Endothelial cell (in vitro differentiated cells): ENCODE results near the gene TNNI3K. TPM values are rescaled to one million over a fixed set of nuclear protein-coding genes. Genes with fewer than 3 reads are reported as not detected.

Source experiments
- DNase-seq: peaks from one replicate; pipeline ENCODE4 v3.0.0; 2021; ENCODE audit warnings: low spot score
- H3K27ac Mint-ChIP-seq: one replicate; pipeline ENCODE4 v1.8.0; 2021; ENCODE audit warnings: mixed read lengths, inconsistent platforms; ENCODE audit not compliant: unreplicated experiment
- H3K27me3 Mint-ChIP-seq: one replicate; pipeline ENCODE4 v1.8.0; 2021; ENCODE audit warnings: mild to moderate bottlenecking, moderate library complexity, mixed read lengths, inconsistent platforms; ENCODE audit not compliant: unreplicated experiment
- H3K36me3 Mint-ChIP-seq: one replicate; pipeline ENCODE4 v1.8.0; 2021; ENCODE audit warnings: mild to moderate bottlenecking, low read depth, mixed read lengths, inconsistent platforms; ENCODE audit not compliant: unreplicated experiment
- H3K4me1 Mint-ChIP-seq: one replicate; pipeline ENCODE4 v1.8.0; 2021; ENCODE audit warnings: mild to moderate bottlenecking, mixed read lengths, inconsistent platforms; ENCODE audit not compliant: unreplicated experiment
- H3K4me3 Mint-ChIP-seq: one replicate; pipeline ENCODE4 v1.8.0; 2021; ENCODE audit warnings: mild to moderate bottlenecking, mixed read lengths, inconsistent platforms; ENCODE audit not compliant: unreplicated experiment
- H3K9me3 Mint-ChIP-seq: one replicate; pipeline ENCODE4 v1.8.0; 2021; ENCODE audit warnings: mixed read lengths, inconsistent platforms; ENCODE audit not compliant: unreplicated experiment
- total RNA-seq: library from RNA; stranded (reverse); fragmentation: NEBNext Ultra II Directional; extraction: Animal tissue kit (Norgen Biotek cat#: 25700); gene quantifications from one replicate; pipeline ENCODE4 v1.2.1, GENCODE V29; 2021; ENCODE audit not compliant: unreplicated experiment
- TF ChIP-seq, protein P1 (sequence below): fragments of 200-600 bp; sonication (generic); IDR thresholded peaks from one replicate; pipeline ENCODE4 v1.5.0; 2021; ENCODE audit warnings: antibody characterized with exemption; ENCODE audit not compliant: unreplicated experiment

The TNNI3K gene
- total RNA-seq, 1 donor from 2014 or later = not detected

DNA sequence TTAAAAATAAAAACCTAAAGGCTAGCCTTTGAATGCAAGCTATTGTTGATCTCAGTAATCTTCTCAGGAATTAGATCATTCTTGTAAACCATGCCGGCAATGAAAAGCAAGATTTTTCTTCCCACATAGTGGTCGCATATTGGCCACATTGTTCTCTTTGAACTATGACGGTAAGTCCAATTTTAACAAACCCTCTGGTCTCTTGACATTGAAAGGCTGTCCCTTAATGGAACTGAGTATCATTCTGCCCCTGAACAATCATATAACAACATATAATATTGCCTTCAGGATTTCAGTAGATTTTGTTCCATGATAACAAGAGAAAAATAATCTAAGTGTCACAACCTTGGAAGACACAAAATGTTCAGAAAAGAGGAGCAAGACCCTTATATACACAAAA lies 1.3 kb downstream of the TNNI3K start:
- TF ChIP-seq, protein P1, sequence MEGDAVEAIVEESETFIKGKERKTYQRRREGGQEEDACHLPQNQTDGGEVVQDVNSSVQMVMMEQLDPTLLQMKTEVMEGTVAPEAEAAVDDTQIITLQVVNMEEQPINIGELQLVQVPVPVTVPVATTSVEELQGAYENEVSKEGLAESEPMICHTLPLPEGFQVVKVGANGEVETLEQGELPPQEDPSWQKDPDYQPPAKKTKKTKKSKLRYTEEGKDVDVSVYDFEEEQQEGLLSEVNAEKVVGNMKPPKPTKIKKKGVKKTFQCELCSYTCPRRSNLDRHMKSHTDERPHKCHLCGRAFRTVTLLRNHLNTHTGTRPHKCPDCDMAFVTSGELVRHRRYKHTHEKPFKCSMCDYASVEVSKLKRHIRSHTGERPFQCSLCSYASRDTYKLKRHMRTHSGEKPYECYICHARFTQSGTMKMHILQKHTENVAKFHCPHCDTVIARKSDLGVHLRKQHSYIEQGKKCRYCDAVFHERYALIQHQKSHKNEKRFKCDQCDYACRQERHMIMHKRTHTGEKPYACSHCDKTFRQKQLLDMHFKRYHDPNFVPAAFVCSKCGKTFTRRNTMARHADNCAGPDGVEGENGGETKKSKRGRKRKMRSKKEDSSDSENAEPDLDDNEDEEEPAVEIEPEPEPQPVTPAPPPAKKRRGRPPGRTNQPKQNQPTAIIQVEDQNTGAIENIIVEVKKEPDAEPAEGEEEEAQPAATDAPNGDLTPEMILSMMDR = no peak
- Mint-ChIP-seq H3K9me3 (no peaks in the 10 kb centered on the region), H3K4me3 (no peak overlapping the region), H3K27me3 (no peaks in the 10 kb centered on the region), H3K27ac (no peak overlapping the region), H3K36me3 (no peaks in the 10 kb centered on the region), H3K4me1 (no peaks in the 10 kb centered on the region)
- no peak for DNase-seq

DNA sequence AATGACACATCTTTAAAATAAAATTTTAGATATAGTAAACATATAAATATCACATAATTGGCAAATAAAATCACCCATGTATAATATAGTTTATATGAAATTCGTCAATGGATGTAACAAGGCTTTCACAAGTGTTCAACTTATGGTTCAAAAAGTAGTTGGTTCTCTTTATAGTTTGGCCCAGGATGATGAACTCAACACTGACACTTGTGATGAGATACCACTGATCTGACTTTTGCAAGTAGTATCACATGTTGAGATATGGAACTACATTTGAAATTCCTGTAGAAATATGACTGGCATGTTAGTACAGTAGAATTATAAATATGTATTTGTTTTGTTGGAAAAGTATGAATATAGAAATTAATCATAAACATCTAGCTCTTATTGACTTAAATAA lies 1.8 kb downstream of the TNNI3K start:
- TF ChIP-seq, protein P1 = no peak
- no peaks in the 10 kb centered on the region for H3K36me3 Mint-ChIP-seq
- no peaks in the 10 kb centered on the region for H3K4me1 Mint-ChIP-seq
- no peak overlapping the region for H3K27ac Mint-ChIP-seq
- no peaks in the 10 kb centered on the region for H3K27me3 Mint-ChIP-seq
- H3K9me3 Mint-ChIP-seq = no peaks in the 10 kb centered on the region
- no peak overlapping the region for H3K4me3 Mint-ChIP-seq
- DNase-seq = no peak

GRCh38 chr1:74237787-74238186 lies 2.6 kb downstream of the TNNI3K start:
- no peak for DNase-seq
- TF ChIP-seq, protein P1 = no peak
- no peaks in the 10 kb centered on the region for H3K36me3 Mint-ChIP-seq
- no peak overlapping the region for H3K4me3 Mint-ChIP-seq
- H3K9me3 Mint-ChIP-seq = no peaks in the 10 kb centered on the region
- no peaks in the 10 kb centered on the region for H3K4me1 Mint-ChIP-seq
- no peak overlapping the region for H3K27ac Mint-ChIP-seq
- H3K27me3 Mint-ChIP-seq = no peaks in the 10 kb centered on the region

DNA sequence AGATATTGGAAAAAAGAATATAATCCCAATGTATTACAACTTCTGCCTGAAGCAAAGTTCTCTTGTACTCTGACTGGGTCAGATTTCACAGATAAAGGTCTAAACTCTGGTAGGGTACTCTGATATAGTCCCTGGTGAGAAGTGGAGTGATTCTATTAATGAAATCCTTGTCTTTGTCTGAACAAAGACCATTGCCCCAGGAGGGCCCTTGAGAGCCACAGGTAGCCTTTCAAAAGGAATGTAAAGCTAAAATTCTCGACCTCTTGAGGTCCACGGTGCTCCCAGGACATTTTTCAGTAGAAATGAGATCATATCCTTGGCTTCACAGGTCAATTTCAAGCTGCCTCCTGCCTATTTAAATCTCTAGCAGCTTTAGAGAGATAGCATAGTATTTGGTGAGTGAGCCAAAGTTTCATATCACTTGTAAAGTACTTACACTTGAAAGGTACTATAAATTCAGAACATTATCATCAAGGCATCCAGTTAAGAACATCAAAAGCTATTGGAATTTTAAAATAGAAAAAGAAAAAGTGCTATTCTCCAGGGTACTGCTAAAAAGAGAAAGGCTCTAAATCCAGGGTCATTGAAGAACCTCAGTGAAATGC lies 10.1 kb downstream of the TNNI3K start:
- TF ChIP-seq, protein P1 = no peak
- no peak overlapping the region for H3K4me3 Mint-ChIP-seq
- no peaks in the 10 kb centered on the region for H3K9me3 Mint-ChIP-seq
- no peaks in the 10 kb centered on the region for H3K4me1 Mint-ChIP-seq
- DNase-seq = no peak
- peaks cover 4% of the 10 kb centered on the region for H3K36me3 Mint-ChIP-seq
- no peak overlapping the region for H3K27ac Mint-ChIP-seq
- H3K27me3 Mint-ChIP-seq = no peaks in the 10 kb centered on the region

DNA sequence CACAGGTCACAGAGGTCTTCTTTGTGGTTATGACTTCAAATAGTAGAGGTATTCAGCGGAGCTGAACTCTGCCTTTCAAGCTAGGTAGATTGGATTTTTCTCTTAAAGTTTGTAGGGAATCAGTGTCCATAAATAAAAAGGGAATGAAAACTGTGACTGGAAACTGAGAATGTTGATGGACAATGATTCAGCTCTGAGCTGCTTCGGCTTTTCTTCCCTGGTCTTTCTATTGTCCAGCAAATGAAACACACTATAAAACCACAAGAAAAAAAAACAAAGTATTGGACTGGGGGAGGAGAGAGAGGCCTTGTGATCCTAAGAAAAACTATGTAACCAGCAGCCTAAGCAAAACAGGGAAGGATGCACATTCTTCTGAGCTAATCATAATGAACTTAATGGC lies 11.1 kb downstream of the TNNI3K start:
- TF ChIP-seq, protein P1 = no peak
- H3K4me3 Mint-ChIP-seq = no peak overlapping the region
- H3K9me3 Mint-ChIP-seq = no peaks in the 10 kb centered on the region
- no peak overlapping the region for H3K27ac Mint-ChIP-seq
- no peaks in the 10 kb centered on the region for H3K27me3 Mint-ChIP-seq
- H3K36me3 Mint-ChIP-seq = peaks cover 4% of the 10 kb centered on the region
- DNase-seq = no peak
- no peaks in the 10 kb centered on the region for H3K4me1 Mint-ChIP-seq
